ENCODE measurements around the gene MEX3C.

DNA sequence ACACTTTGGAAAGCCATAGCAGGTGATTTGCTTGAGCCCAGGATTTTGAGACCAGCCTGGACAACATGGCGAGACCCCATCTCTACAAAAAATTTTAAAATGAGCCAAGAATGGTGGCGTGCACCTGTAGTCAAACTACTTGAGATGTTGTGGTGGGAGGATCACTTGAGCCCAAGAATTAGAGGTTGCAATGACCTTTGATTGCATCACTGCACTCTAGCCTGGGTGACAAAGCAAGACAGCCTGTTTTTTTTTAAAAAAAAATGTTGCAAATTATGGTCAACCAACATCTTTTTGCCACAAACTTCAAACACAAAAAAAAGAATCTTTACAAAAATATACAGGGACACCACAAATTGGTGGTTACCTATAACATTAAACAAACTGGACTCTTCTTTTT is 40.3 kb downstream of the MEX3C start:
- TF ChIP-seq, protein P1, sequence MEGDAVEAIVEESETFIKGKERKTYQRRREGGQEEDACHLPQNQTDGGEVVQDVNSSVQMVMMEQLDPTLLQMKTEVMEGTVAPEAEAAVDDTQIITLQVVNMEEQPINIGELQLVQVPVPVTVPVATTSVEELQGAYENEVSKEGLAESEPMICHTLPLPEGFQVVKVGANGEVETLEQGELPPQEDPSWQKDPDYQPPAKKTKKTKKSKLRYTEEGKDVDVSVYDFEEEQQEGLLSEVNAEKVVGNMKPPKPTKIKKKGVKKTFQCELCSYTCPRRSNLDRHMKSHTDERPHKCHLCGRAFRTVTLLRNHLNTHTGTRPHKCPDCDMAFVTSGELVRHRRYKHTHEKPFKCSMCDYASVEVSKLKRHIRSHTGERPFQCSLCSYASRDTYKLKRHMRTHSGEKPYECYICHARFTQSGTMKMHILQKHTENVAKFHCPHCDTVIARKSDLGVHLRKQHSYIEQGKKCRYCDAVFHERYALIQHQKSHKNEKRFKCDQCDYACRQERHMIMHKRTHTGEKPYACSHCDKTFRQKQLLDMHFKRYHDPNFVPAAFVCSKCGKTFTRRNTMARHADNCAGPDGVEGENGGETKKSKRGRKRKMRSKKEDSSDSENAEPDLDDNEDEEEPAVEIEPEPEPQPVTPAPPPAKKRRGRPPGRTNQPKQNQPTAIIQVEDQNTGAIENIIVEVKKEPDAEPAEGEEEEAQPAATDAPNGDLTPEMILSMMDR (IDR thresholded peaks at IDR 0.05), result no peak
- TF ChIP-seq POLR2A (IDR thresholded peaks at IDR 0.05), result no peak

Measured in adrenal gland (tissue), 5 donors.